PFSK-1 (cell line): ENCODE measurements around the gene KCNQ1.

Source experiments
- FOXP2 ChIP-seq: optimal IDR thresholded peaks from 2 replicates; pipeline ENCODE3; 2011; ENCODE audit warnings: borderline replicate concordance, control low read depth, inconsistent platforms; ENCODE audit not compliant: insufficient read depth; ENCODE audit errors: extremely low read length, extremely low read depth
- POLR2AphosphoS5 ChIP-seq: IDR thresholded peaks from 2 replicates; pipeline ENCODE4 v1.6.1; 2012; ENCODE audit warnings: low read depth, mild to moderate bottlenecking, control low read depth, low read length, moderate library complexity
- REST ChIP-seq, 2 experiments: IDR thresholded peaks; 2 replicates each; pipeline versions ENCODE4 v1.6.1 to v1.8.0; 2011 to 2012; ENCODE audit warnings: low read depth in 2 of 2, low read length in 2 of 2, control low read depth in 1 of 2, inconsistent platforms in 1 of 2, mild to moderate bottlenecking in 1 of 2, moderate library complexity in 1 of 2; ENCODE audit not compliant: insufficient read depth in 1 of 2
- SIN3A ChIP-seq: IDR thresholded peaks from 2 replicates; pipeline ENCODE4 v1.6.1; 2012; ENCODE audit warnings: mild to moderate bottlenecking, low read length, moderate library complexity, borderline replicate concordance; ENCODE audit not compliant: insufficient read depth
- TAF1 ChIP-seq: IDR thresholded peaks from 2 replicates; pipeline ENCODE4 v1.6.1; 2012; ENCODE audit warnings: low read length, control low read depth, borderline replicate concordance; ENCODE audit not compliant: insufficient read depth

KCNQ1 gene

GRCh38 chr11:2797741-2798361, 353.0 kb downstream of the KCNQ1 start:
- no peak for TF ChIP-seq TAF1
- no peak for TF ChIP-seq POLR2AphosphoS5
- no peak for TF ChIP-seq SIN3A
- no peak for TF ChIP-seq REST (IDR thresholded peaks at IDR 0.05; ENCODE audit: insufficient read depth in 1 of 2, low read depth in 2 of 2, low read length in 2 of 2)
- TF ChIP-seq FOXP2: no peak

- no peak for TF ChIP-seq SIN3A
- TF ChIP-seq POLR2AphosphoS5: no peak
- TF ChIP-seq TAF1: no peak
- no peak for TF ChIP-seq REST (IDR thresholded peaks at IDR 0.05; ENCODE audit: insufficient read depth in 1 of 2, low read depth in 2 of 2, low read length in 2 of 2)
- no peak for TF ChIP-seq FOXP2
These were observed 354.3 kb downstream of the KCNQ1 start for GRCh38 chr11:2798951-2799761.

- TF ChIP-seq TAF1 (no peak), POLR2AphosphoS5 (no peak), REST (IDR thresholded peaks at IDR 0.05; ENCODE audit: insufficient read depth in 1 of 2, low read depth in 2 of 2, low read length in 2 of 2) (no peak), FOXP2 (no peak), SIN3A (no peak)
These were observed 355.3 kb downstream of the KCNQ1 start for GRCh38 chr11:2799881-2800654.

GRCh38 chr11:2800655-2801531, 356.1 kb downstream of the KCNQ1 start:
- TF ChIP-seq REST (IDR thresholded peaks at IDR 0.05; ENCODE audit: insufficient read depth in 1 of 2, low read depth in 2 of 2, low read length in 2 of 2): no peak
